CD4-positive, CD25-positive, alpha-beta regulatory T cell (primary cell): ENCODE measurements around the gene MARF1. TPM values are rescaled to one million over a fixed set of nuclear protein-coding genes. Genes with fewer than 3 reads are reported as not detected.
"Not testable (repeated sequence)": the region's sequence is repeated elsewhere in the genome, so short reads cannot be mapped to it uniquely, and the experiment has no call there.

ENCODE experiments used
- ATAC-seq, 2 donors: fragments of 150-1000 bp; cut with Tn5 transposase; one replicate each; pipeline ENCODE4 v1.10.0; 2021; ENCODE audit warnings: low read depth in 2 of 2, moderate number of reproducible peaks in 2 of 2, moderate library complexity in 1 of 2
- DNase-seq, 3 donors: peaks; one replicate each; pipeline versions ENCODE4 v3.0.0 to v3.0.0-alpha.2; 2012 to 2022; ENCODE audit warnings: mixed read lengths in 1 of 3
- H3K27ac ChIP-seq: one replicate; pipeline ENCODE4 v1.7.0; 2013; ENCODE audit warnings: mild to moderate bottlenecking, low read length; ENCODE audit not compliant: insufficient read depth, poor library complexity, severe bottlenecking
- H3K27me3 ChIP-seq: one replicate; pipeline ENCODE4 v1.7.0; 2013; ENCODE audit warnings: low read length; ENCODE audit not compliant: control insufficient read depth, insufficient read depth
- H3K36me3 ChIP-seq: one replicate; pipeline ENCODE4 v1.7.0; 2013; ENCODE audit warnings: mild to moderate bottlenecking, low read length, moderate library complexity; ENCODE audit not compliant: control insufficient read depth, insufficient read depth
- H3K4me1 ChIP-seq: 2 replicates; pipeline ENCODE4 v1.7.0; 2013; ENCODE audit warnings: mild to moderate bottlenecking, low read length; ENCODE audit not compliant: insufficient read depth, control insufficient read depth, poor library complexity, severe bottlenecking
- H3K4me3 ChIP-seq: one replicate; pipeline ENCODE4 v1.7.0; 2013; ENCODE audit warnings: low read depth, mild to moderate bottlenecking, low read length, moderate library complexity
- H3K9me3 ChIP-seq, 2 experiments: 1 replicate in 1 of 2; 2 replicates in 1 of 2; pipeline ENCODE4 v1.7.0; 2013; ENCODE audit warnings: low read length in 2 of 2, mild to moderate bottlenecking in 1 of 2, moderate library complexity in 1 of 2; ENCODE audit not compliant: control insufficient read depth in 2 of 2
- H3K27ac Mint-ChIP-seq, 3 donors: one replicate each; pipeline ENCODE4 v1.8.0; 2020 to 2022; ENCODE audit warnings: mild to moderate bottlenecking in 3 of 3, mixed read lengths in 3 of 3, moderate library complexity in 2 of 3
- H3K27me3 Mint-ChIP-seq: one replicate; pipeline ENCODE4 v1.8.0; 2022; ENCODE audit warnings: mild to moderate bottlenecking, mixed read lengths
- H3K36me3 Mint-ChIP-seq: one replicate; pipeline ENCODE4 v1.8.0; 2020; ENCODE audit warnings: mixed read lengths
- H3K4me1 Mint-ChIP-seq, 4 donors: one replicate each; pipeline ENCODE4 v1.8.0; 2020 to 2022; ENCODE audit warnings: mixed read lengths in 4 of 4, mild to moderate bottlenecking in 1 of 4
- H3K4me3 Mint-ChIP-seq, 4 donors: one replicate each; pipeline ENCODE4 v1.8.0; 2020 to 2022; ENCODE audit warnings: mild to moderate bottlenecking in 4 of 4, mixed read lengths in 4 of 4, moderate library complexity in 3 of 4
- H3K9me3 Mint-ChIP-seq, 7 donors: one replicate each; pipeline ENCODE4 v1.8.0; 2020 to 2022; ENCODE audit warnings: mixed read lengths in 7 of 7, mild to moderate bottlenecking in 3 of 7, moderate library complexity in 2 of 7
- polyA plus RNA-seq, 4 donors: library from polyadenylated mRNA; unstranded; fragments of 300-500 nt; fragmentation: Illumina TruSeq; gene quantifications; one replicate each; pipeline ENCODE4 v1.2.3, GENCODE V29; 2021
- total RNA-seq: library from RNA; stranded (reverse); gene quantifications from one replicate; pipeline ENCODE4 v1.2.3, GENCODE V29; 2022

The MARF1 gene
- total RNA-seq (208 TPM), polyA plus RNA-seq (10 to 100 TPM; 13.7 to 21.6 (median 17.0) TPM)

- Mint-ChIP-seq H3K4me3 (peak within 1 kb of the TSS; percentile 90 to 99 (median 96)), H3K9me3 (no peaks in the 10 kb centered on the region), H3K27me3 (peaks cover 6% of the 10 kb centered on the region), H3K27ac (peak within 1 kb of the TSS; percentile 96 to 98 (median 98)), H3K4me1 (peaks cover 28 to 54% (median 39%) of the 10 kb centered on the region in 4 donors), H3K36me3 (peaks cover 15% of the 10 kb centered on the region)
- Histone ChIP-seq H3K4me3 (peak within 1 kb of the TSS; percentile 98), H3K27me3 (no peaks in the 10 kb centered on the region), H3K36me3 (peaks cover 3% of the 10 kb centered on the region), H3K4me1 (peaks cover 50% of the 10 kb centered on the region), H3K9me3 (no peaks in the 10 kb centered on the region), H3K27ac (peak within 1 kb of the TSS; percentile 99)
- DNase-seq (peak; percentile 97 to 99 (median 99)), ATAC-seq (peak; percentile 73 to 79)
Observed at GRCh38 chr16:15643048-15643945, at the start of gene MARF1. TSS of gene MARF1 (minus strand) at chr16:15643154. CDS start at chr16:15639233, 3,921 bp downstream.

GRCh38 chr16:15692508-15692907 lies 49.6 kb upstream of the MARF1 start:
- not testable (repeated sequence) for H3K27me3 ChIP-seq, H3K27ac Mint-ChIP-seq, H3K4me3 ChIP-seq, H3K4me1 ChIP-seq, ATAC-seq, H3K4me1 Mint-ChIP-seq, H3K4me3 Mint-ChIP-seq, H3K27ac ChIP-seq, DNase-seq, H3K9me3 Mint-ChIP-seq, H3K9me3 ChIP-seq, H3K27me3 Mint-ChIP-seq
- H3K36me3 ChIP-seq: peaks cover 93% of the 10 kb centered on the region
- peaks cover 35% of the 10 kb centered on the region for H3K36me3 Mint-ChIP-seq

- no peaks in the 10 kb centered on the region for H3K9me3 Mint-ChIP-seq
- Histone ChIP-seq H3K4me3 (no peak overlapping the region), H3K4me1 (no peaks in the 10 kb centered on the region), H3K27ac (no peak overlapping the region), H3K9me3 (no peaks in the 10 kb centered on the region), H3K27me3 (no peaks in the 10 kb centered on the region), H3K36me3 (peaks cover 93% of the 10 kb centered on the region)
- peaks cover 0 to 4% (median 2%) of the 10 kb centered on the region in 4 donors for H3K4me1 Mint-ChIP-seq
- no peaks in the 10 kb centered on the region for H3K27me3 Mint-ChIP-seq
- ATAC-seq (no peak), DNase-seq (no peak)
- H3K4me3 Mint-ChIP-seq: no peak overlapping the region
- peak overlapping the region in 1 of 3 donors; percentile 78 for H3K27ac Mint-ChIP-seq
- peaks cover 41% of the 10 kb centered on the region for H3K36me3 Mint-ChIP-seq
Observed at GRCh38 chr16:15691046-15691445, 48.1 kb upstream of the MARF1 start.

GRCh38 chr16:15690296-15690695 lies 47.3 kb upstream of the MARF1 start:
- H3K9me3 ChIP-seq: no peaks in the 10 kb centered on the region
- DNase-seq: no peak
- no peak for ATAC-seq
- no peaks in the 10 kb centered on the region for H3K9me3 Mint-ChIP-seq
- H3K4me1 ChIP-seq: no peaks in the 10 kb centered on the region
- peaks cover 0 to 7% (median 3%) of the 10 kb centered on the region in 4 donors for H3K4me1 Mint-ChIP-seq
- H3K27me3 Mint-ChIP-seq: no peaks in the 10 kb centered on the region
- H3K36me3 ChIP-seq: peaks cover 94% of the 10 kb centered on the region
- H3K27me3 ChIP-seq: no peaks in the 10 kb centered on the region
- H3K27ac Mint-ChIP-seq: no peak overlapping the region
- H3K27ac ChIP-seq: no peak overlapping the region
- H3K4me3 ChIP-seq: no peak overlapping the region
- H3K36me3 Mint-ChIP-seq: peaks cover 37% of the 10 kb centered on the region
- no peak overlapping the region for H3K4me3 Mint-ChIP-seq

- H3K36me3 Mint-ChIP-seq: peaks cover 39% of the 10 kb centered on the region
- Histone ChIP-seq H3K27me3 (no peaks in the 10 kb centered on the region), H3K36me3 (peaks cover 92% of the 10 kb centered on the region), H3K4me1 (no peaks in the 10 kb centered on the region), H3K9me3 (no peaks in the 10 kb centered on the region), H3K27ac (no peak overlapping the region), H3K4me3 (no peak overlapping the region)
- ATAC-seq (no peak), DNase-seq (no peak)
- no peaks in the 10 kb centered on the region for H3K9me3 Mint-ChIP-seq
- H3K27ac Mint-ChIP-seq: peak overlapping the region in 2 of 3 donors; percentile 55 to 84
- H3K4me3 Mint-ChIP-seq: peak overlapping the region in 1 of 4 donors; percentile 10
- no peaks in the 10 kb centered on the region for H3K27me3 Mint-ChIP-seq
- H3K4me1 Mint-ChIP-seq: peaks cover 4 to 9% (median 5%) of the 10 kb centered on the region in 4 donors
Observed at GRCh38 chr16:15689290-15689689, 46.3 kb upstream of the MARF1 start.

GRCh38 chr16:15686287-15686686 lies 43.3 kb upstream of the MARF1 start:
- peaks cover 4 to 15% (median 9%) of the 10 kb centered on the region in 4 donors for H3K4me1 Mint-ChIP-seq
- no peaks in the 10 kb centered on the region for H3K27me3 ChIP-seq
- H3K9me3 ChIP-seq: no peaks in the 10 kb centered on the region
- peaks cover 89% of the 10 kb centered on the region for H3K36me3 ChIP-seq
- H3K27me3 Mint-ChIP-seq: no peaks in the 10 kb centered on the region
- no peak overlapping the region for H3K4me3 Mint-ChIP-seq
- H3K27ac ChIP-seq: no peak overlapping the region
- peaks cover 33% of the 10 kb centered on the region for H3K36me3 Mint-ChIP-seq
- no peaks in the 10 kb centered on the region for H3K9me3 Mint-ChIP-seq
- no peak for DNase-seq
- ATAC-seq: no peak
- H3K27ac Mint-ChIP-seq: peak overlapping the region in 1 of 3 donors; percentile 79
- H3K4me1 ChIP-seq: no peaks in the 10 kb centered on the region
- no peak overlapping the region for H3K4me3 ChIP-seq

- Mint-ChIP-seq H3K27ac (peak overlapping the region; percentile 20 to 78 (median 42)), H3K4me1 (peaks cover 9 to 21% (median 14%) of the 10 kb centered on the region in 4 donors)
Observed at GRCh38 chr16:15682105-15682570, 39.2 kb upstream of the MARF1 start.

More at GRCh38 chr16:15682105-15682570, 39.2 kb upstream of the MARF1 start:
- H3K36me3 Mint-ChIP-seq: peaks cover 35% of the 10 kb centered on the region
- Histone ChIP-seq H3K27ac (peak overlapping the region; percentile 20), H3K4me3 (no peak overlapping the region), H3K36me3 (peaks cover 87% of the 10 kb centered on the region), H3K27me3 (no peaks in the 10 kb centered on the region), H3K4me1 (no peaks in the 10 kb centered on the region), H3K9me3 (no peaks in the 10 kb centered on the region)
- H3K4me3 Mint-ChIP-seq: no peak overlapping the region
- peak; percentile 9 to 64 (median 29) for DNase-seq
- no peaks in the 10 kb centered on the region for H3K27me3 Mint-ChIP-seq
- peak; percentile 85 to 92 for ATAC-seq
- no peaks in the 10 kb centered on the region for H3K9me3 Mint-ChIP-seq
